ENCODE results near the gene SFMBT1.

SFMBT1 gene

DNA sequence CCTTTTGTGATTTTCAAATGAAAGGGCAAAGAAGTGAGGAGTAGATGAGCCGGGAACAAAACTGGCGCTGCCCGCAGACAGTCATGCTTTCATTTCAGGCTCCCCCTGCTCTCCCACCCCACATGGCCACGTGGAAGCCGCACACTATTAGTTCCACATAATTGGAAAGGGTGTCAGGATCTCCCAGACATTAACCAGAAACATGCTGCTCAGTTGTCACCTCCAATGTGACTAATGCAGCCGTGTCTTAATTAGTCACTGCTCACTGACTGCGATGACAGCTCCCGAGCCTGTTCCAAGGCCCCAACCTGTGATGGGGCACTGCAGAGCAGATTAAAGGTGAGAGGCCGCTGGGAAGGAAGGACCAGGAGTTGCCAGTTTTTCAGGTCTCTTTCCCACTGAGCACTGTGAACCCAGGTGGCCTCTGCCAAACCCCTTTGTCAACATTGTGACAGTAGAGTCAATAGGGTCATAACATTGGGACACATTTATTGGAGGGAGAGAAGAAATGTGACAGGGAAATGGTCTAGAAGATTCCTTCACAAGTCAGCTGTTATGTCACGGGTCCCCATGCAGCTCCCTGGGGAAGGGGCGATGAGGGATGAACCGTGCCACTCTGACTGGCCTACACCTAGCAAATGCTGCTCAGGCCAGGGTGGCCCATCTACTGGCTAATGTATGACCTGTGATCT, 38.6 kb upstream of the SFMBT1 start:
- TF ChIP-seq, protein P1, sequence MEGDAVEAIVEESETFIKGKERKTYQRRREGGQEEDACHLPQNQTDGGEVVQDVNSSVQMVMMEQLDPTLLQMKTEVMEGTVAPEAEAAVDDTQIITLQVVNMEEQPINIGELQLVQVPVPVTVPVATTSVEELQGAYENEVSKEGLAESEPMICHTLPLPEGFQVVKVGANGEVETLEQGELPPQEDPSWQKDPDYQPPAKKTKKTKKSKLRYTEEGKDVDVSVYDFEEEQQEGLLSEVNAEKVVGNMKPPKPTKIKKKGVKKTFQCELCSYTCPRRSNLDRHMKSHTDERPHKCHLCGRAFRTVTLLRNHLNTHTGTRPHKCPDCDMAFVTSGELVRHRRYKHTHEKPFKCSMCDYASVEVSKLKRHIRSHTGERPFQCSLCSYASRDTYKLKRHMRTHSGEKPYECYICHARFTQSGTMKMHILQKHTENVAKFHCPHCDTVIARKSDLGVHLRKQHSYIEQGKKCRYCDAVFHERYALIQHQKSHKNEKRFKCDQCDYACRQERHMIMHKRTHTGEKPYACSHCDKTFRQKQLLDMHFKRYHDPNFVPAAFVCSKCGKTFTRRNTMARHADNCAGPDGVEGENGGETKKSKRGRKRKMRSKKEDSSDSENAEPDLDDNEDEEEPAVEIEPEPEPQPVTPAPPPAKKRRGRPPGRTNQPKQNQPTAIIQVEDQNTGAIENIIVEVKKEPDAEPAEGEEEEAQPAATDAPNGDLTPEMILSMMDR (IDR thresholded peaks at IDR 0.05; ENCODE audit: extremely low read depth, insufficient read depth, missing control alignments) = no peak
- DNase-seq (ENCODE audit: low spot score) = no peak
- in situ Hi-C loops (cut with MboI; ENCODE audit: low pct_unique_long_range_greater_than_20kb, low sequenced_read_pairs, unreplicated experiment) = no loop called here

DNA sequence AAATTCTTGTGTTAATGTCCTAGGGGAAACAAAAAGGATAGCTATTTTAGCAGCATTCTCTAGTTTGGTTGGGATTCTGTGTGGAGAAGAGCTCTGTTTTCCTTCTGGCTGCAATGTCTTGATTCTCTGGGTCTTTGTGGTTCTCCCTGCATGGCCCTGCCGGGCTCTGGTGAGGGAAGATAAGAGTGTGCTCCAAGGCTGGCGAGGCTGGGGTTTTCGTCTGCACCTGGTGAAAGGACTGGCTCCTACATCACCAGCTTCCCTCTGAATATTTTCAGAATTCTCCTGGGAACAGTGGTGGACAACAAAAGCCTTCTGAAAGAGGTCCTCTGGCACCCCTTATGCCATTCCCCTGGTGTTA, 38.1 kb upstream of the SFMBT1 start:
- DNase-seq (ENCODE audit: low spot score) = no peak
- in situ Hi-C loops (cut with MboI; ENCODE audit: low pct_unique_long_range_greater_than_20kb, low sequenced_read_pairs, unreplicated experiment) = no loop called here

DNA sequence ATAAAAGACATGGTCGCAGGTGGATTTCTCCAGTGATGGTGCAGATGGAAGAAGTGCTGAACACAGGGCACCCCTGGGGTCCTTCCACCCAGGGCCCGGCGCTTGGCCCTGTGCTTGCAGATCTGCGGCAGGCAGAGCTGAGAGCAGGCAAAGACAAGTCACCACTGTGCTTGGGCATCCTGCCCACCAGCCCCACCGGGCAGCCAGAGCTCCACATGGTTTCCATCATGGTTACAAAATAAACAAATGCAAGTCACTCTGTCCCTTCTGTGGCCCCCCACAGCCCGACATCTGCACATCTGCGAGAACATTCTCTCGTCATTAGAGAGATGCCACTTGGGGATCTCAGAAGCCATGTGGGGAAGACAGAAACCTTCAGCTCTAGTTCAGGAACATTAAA, 37.6 kb upstream of the SFMBT1 start:
- in situ Hi-C loops (cut with MboI; ENCODE audit: low pct_unique_long_range_greater_than_20kb, low sequenced_read_pairs, unreplicated experiment) = no loop called here

More for the DNA sequence above, 38.1 kb upstream of the SFMBT1 start:
- TF ChIP-seq, protein P1 (IDR thresholded peaks at IDR 0.05; ENCODE audit: extremely low read depth, insufficient read depth, missing control alignments) = no peak

DNA sequence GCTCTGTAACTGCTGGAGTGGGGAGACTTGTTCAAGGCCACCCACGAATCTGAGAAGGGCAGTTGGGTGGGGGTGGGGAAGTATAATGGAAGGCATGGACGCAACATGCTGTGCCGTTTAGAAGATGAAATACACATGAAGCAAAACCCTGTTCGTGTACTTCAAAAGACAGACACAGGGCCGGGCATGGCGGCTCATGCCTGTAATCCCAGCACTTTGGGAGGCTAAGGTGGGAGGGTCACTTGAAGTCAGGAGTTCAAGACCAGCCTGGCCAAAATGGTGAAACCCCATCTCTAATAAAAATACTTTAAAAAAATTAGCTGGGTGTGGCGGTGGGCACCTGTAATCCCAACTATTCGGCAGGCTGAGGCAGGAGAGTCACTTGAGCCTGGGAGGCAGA, 36.9 kb upstream of the SFMBT1 start:
- no peak for DNase-seq (ENCODE audit: low spot score)
- TF ChIP-seq, protein P1 (IDR thresholded peaks at IDR 0.05; ENCODE audit: extremely low read depth, insufficient read depth, missing control alignments) = no peak
- in situ Hi-C loops (cut with MboI; ENCODE audit: low pct_unique_long_range_greater_than_20kb, low sequenced_read_pairs, unreplicated experiment) = no loop called here

More for the DNA sequence above, 37.6 kb upstream of the SFMBT1 start:
- TF ChIP-seq, protein P1 (IDR thresholded peaks at IDR 0.05; ENCODE audit: extremely low read depth, insufficient read depth, missing control alignments) = no peak
- DNase-seq (ENCODE audit: low spot score) = no peak

DNA sequence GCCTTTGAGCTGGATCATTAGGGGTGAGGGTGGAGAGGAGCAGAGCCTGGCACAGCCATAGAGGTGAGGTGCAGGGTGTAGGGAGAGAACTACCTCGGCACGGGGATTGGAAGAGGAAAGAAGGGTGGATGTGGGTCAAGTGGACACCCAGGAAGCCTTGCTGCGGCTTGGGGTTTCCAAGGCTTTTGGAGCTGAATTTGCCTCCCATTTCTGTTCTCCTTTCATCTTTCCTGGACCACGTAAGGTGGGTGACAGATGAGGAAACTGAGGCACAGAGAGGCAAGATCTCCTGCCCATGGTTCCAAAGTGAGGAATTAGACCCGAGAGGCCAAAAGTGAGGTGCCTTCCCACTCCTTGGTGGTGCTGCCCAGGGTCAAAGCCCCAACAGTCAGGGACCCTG, 35.4 kb upstream of the SFMBT1 start:
- in situ Hi-C loops (cut with MboI; ENCODE audit: low pct_unique_long_range_greater_than_20kb, low sequenced_read_pairs, unreplicated experiment) = no loop called here
- TF ChIP-seq, protein P1 (IDR thresholded peaks at IDR 0.05; ENCODE audit: extremely low read depth, insufficient read depth, missing control alignments) = no peak
- DNase-seq (ENCODE audit: low spot score) = no peak

DNA sequence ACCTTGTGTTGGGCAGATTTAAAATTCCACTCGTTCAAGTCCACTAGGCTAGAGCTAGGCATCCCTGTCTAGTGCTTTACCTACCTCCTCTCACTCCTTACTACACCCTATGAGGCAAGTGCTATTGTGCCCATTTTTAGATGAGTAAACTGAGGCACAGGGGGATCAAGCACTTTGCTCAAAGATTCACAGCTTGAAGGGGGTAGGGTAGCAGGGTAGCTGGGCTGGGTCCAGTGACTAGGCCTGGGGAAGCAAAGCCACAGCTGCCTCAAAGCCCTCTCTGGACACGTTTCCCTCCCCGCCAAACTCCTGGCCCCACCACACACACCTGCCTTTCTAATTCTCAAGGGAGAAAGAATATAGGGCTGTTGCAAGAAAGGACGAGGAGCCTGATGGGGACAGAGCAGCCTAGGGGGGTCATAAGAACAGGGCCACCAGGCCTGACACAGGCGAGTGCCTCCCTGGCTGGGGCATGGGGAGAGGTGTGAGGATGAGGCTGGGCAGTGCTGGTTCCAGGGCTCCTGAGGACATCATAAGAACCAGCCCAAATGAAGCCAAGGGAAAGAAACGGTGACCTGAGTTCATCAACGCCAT, 34.8 kb upstream of the SFMBT1 start:
- TF ChIP-seq, protein P1 (IDR thresholded peaks at IDR 0.05; ENCODE audit: extremely low read depth, insufficient read depth, missing control alignments) = no peak
- DNase-seq (ENCODE audit: low spot score) = no peak
- in situ Hi-C loops (cut with MboI; ENCODE audit: low pct_unique_long_range_greater_than_20kb, low sequenced_read_pairs, unreplicated experiment) = no loop called here
